ENCODE data around the gene APC.

DNA sequence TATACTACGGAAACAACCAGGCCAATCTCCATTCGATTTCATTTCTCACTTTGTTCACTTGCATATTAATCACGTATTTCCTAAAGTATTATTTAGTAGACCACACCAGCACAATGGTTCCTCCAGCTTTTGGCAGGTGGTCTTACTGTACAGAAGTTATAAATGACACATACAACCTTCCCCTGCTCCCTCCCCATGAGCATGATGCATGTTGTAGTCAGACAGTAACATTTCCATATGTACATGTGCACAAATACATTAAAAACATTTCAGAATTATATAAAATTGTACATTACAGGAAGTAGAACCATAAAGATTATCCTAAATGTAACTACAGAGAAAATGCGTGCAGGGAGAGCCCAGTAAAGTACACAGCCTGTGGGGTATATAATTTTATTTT, 140.4 kb downstream of the APC start:
- TF ChIP-seq, protein P1, sequence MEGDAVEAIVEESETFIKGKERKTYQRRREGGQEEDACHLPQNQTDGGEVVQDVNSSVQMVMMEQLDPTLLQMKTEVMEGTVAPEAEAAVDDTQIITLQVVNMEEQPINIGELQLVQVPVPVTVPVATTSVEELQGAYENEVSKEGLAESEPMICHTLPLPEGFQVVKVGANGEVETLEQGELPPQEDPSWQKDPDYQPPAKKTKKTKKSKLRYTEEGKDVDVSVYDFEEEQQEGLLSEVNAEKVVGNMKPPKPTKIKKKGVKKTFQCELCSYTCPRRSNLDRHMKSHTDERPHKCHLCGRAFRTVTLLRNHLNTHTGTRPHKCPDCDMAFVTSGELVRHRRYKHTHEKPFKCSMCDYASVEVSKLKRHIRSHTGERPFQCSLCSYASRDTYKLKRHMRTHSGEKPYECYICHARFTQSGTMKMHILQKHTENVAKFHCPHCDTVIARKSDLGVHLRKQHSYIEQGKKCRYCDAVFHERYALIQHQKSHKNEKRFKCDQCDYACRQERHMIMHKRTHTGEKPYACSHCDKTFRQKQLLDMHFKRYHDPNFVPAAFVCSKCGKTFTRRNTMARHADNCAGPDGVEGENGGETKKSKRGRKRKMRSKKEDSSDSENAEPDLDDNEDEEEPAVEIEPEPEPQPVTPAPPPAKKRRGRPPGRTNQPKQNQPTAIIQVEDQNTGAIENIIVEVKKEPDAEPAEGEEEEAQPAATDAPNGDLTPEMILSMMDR (conservative IDR thresholded peaks at IDR 0.05 in 1 of 2, IDR thresholded peaks at IDR 0.05 in 1 of 2; ENCODE audit: extremely low read depth in 1 of 2, insufficient read depth in 1 of 2, low read depth in 1 of 2, low read length in 2 of 2) = no peak
- TF ChIP-seq EZH2 (IDR thresholded peaks at IDR 0.05; ENCODE audit: borderline replicate concordance, low read length) = no peak
